Measurements from ENCODE around the gene H2AZ2. TPM values are rescaled to one million over a fixed set of nuclear protein-coding genes. Genes with fewer than 3 reads are reported as not detected.
"Not testable (repeated sequence)": the region's sequence is repeated elsewhere in the genome, so short reads cannot be mapped to it uniquely, and the experiment has no call there.

H2AZ2 gene
- total RNA-seq, 4 donors from 2014 or later: 99.6 to 418 (median 115) TPM

DNA sequence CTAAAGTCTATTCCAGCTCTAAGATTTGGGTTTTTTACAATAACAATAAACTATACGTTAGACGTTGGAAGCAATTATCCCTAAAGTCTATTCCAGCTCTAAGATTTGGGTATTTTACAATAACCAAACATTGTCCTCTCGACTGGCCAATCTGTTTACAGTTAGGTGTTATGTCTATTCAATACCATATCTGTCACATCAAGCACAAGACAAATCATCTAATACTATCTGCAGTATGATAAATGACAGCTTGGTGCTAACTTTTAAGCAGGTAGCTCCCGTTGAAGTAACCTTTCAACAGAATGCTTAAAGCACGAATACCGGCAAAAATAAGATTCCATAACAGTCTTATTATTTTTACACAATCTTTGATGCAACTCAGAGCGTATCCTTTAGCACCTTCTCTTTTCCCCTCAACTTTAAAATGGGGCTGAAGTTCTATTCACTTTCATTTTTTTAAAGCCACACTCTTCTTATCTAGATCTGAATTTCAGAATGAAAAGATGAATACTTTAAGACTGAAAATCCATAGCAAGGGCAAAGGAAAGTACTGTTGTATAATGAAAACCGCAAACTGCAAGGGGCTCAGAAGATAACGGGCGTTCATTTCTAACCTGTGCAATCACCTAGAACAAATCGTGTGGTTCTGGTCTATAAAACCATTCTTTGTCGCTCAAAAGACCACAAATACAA, 925 bp downstream of the H2AZ2 start:
- TF ChIP-seq POLR2AphosphoS5 (IDR thresholded peaks at IDR 0.05) (no peak), EP300 (IDR thresholded peaks at IDR 0.05; ENCODE audit: low read depth) (no peak), POLR2A (IDR thresholded peaks at IDR 0.05) (no peak)
- TF ChIP-seq, protein P1, sequence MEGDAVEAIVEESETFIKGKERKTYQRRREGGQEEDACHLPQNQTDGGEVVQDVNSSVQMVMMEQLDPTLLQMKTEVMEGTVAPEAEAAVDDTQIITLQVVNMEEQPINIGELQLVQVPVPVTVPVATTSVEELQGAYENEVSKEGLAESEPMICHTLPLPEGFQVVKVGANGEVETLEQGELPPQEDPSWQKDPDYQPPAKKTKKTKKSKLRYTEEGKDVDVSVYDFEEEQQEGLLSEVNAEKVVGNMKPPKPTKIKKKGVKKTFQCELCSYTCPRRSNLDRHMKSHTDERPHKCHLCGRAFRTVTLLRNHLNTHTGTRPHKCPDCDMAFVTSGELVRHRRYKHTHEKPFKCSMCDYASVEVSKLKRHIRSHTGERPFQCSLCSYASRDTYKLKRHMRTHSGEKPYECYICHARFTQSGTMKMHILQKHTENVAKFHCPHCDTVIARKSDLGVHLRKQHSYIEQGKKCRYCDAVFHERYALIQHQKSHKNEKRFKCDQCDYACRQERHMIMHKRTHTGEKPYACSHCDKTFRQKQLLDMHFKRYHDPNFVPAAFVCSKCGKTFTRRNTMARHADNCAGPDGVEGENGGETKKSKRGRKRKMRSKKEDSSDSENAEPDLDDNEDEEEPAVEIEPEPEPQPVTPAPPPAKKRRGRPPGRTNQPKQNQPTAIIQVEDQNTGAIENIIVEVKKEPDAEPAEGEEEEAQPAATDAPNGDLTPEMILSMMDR (IDR thresholded peaks at IDR 0.05): no peak
- intact Hi-C loops (cut with DNase I; ENCODE audit: low total_unique reads) (loop anchor here (5.0 kb wide), 1 partner anchor 265 kb away; the partner anchor contains the start of gene TMED4), in situ Hi-C loops (cut with MboI; ENCODE audit: low pct_ligation_motif_present in 1 of 4, low pct_unique_long_range_greater_than_20kb in 1 of 4, low sequenced_read_pairs in 3 of 4) (loop anchor here (10.0 to 25.0 kb wide), 4 partner anchors 52 to 262 kb away; partner anchors contain the start of genes TMED4 (in 3 of the 4) and PPIA (in 1 of the 4))
- Histone ChIP-seq H3K27ac (peak overlapping the region; percentile 95 to 98 (median 96)), H3K9me3 (no peaks in the 10 kb centered on the region), H3K27me3 (no peaks in the 10 kb centered on the region), H3K36me3 (no peaks in the 10 kb centered on the region), H3K4me1 (peaks cover 10 to 42% (median 22%) of the 10 kb centered on the region in 4 donors), H3K4me3 (peak overlapping the region; percentile 62 to 86 (median 71))
- no peak for DNase-seq
- 0% methylated on average over 12 of the region's 12 CpGs for WGBS, 2 donors (ENCODE audit: low coverage in 1 of 2)

DNA sequence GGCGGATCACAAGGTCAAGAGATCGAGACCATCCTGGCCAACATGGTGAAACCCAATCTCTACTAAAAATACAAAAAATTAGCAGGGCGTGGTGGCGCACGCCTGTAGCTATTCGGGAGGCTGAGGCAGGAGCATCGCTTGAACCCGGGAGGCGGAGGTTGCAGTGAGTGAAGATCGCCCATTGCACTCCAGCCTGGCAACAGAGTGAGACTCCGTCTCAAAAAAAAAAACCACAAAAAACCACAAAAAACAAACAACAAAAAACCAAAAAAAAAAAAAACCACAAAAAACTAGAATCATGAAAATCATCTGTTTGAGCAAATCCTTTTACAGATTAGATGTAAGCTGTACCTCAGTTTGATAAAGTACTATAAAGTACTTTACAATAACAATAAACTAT, 1.5 kb downstream of the H2AZ2 start:
- H3K36me3 ChIP-seq, DNase-seq, H3K9me3 ChIP-seq, H3K27me3 ChIP-seq: not testable (repeated sequence)
- WGBS, 2 donors (ENCODE audit: low coverage in 1 of 2): 20 to 22% methylated on average over 1 to 11 of the region's 11 CpGs
- Histone ChIP-seq H3K27ac (peak overlapping the region; percentile 95 to 98 (median 96)), H3K4me3 (peak overlapping the region in 3 of 4 donors; percentile 62 to 86 (median 62)), H3K4me1 (peaks cover 10 to 42% (median 22%) of the 10 kb centered on the region in 4 donors)
- in situ Hi-C loops (cut with MboI; ENCODE audit: low pct_ligation_motif_present in 1 of 4, low pct_unique_long_range_greater_than_20kb in 1 of 4, low sequenced_read_pairs in 3 of 4): loop anchor here (10.0 to 25.0 kb wide), 4 partner anchors 52 to 262 kb away; partner anchors contain the start of genes TMED4 (in 3 of the 4) and PPIA (in 1 of the 4)
- intact Hi-C loops (cut with DNase I; ENCODE audit: low total_unique reads): loop anchor here (5.0 kb wide), 1 partner anchor 264 kb away; the partner anchor contains the start of gene TMED4

DNA sequence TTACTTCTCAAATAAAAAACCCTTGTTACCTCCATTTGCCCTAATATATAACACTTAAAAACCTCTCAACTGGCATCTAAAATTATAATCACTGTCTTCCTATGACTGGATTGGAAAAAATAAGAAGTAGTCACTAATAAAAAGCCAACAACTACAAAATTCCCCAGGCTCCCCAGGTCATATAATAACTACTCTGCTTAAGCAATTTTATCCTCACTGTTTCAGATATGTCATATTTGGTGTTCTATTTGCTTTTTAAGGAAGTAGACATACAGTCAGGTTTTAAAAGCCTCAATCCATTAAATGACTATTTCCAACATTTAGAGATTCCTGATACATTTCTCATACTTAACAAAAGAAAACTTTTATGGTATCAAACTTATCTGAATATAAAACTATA, 2.4 kb downstream of the H2AZ2 start:
- no peak for DNase-seq
- in situ Hi-C loops (cut with MboI; ENCODE audit: low pct_ligation_motif_present in 1 of 4, low pct_unique_long_range_greater_than_20kb in 1 of 4, low sequenced_read_pairs in 3 of 4): loop anchor here (10.0 to 25.0 kb wide), 4 partner anchors 51 to 261 kb away; partner anchors contain the start of genes TMED4 (in 3 of the 4) and PPIA (in 1 of the 4)
- H3K36me3 ChIP-seq: peaks cover 0 to 5% (median 2%) of the 10 kb centered on the region in 4 donors
- H3K9me3 ChIP-seq: no peaks in the 10 kb centered on the region
- no peak overlapping the region for H3K4me3 ChIP-seq
- intact Hi-C loops (cut with DNase I; ENCODE audit: low total_unique reads): loop anchor here (5.0 kb wide), 1 partner anchor 263 kb away; the partner anchor contains the start of gene TMED4
- TF ChIP-seq, protein P1 (IDR thresholded peaks at IDR 0.05): no peak
- TF ChIP-seq EP300 (IDR thresholded peaks at IDR 0.05; ENCODE audit: low read depth): no peak
- peak overlapping the region in 3 of 4 donors; percentile 95 to 98 (median 95) for H3K27ac ChIP-seq
- H3K4me1 ChIP-seq: peaks cover 10 to 42% (median 22%) of the 10 kb centered on the region in 4 donors
- no peaks in the 10 kb centered on the region for H3K27me3 ChIP-seq

DNA sequence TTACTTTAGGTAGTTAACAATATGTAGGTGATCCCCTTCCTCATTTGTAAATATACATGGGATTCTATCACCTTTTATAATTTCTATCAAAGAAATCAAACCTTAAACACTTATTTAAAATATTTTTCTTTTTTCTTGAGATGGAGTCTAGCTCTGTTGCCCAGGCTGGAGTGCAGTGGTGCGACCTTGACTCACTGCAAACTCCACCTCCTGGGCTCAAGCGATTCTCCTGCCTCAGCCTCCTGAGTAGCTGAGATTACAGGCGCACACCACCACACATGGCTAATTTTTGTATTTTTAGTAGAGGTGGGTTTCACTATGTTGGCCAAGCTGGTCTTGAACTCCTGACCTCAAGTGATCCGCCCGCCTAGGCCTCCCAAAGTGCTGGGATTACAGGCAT, 4.4 kb downstream of the H2AZ2 start:
- H3K27ac ChIP-seq; intact Hi-C loops (cut with DNase I; ENCODE audit: low total_unique reads); H3K4me3 ChIP-seq; H3K9me3 ChIP-seq; H3K27me3 ChIP-seq; DNase-seq: not testable (repeated sequence)
- WGBS, 2 donors (ENCODE audit: low coverage in 1 of 2): 100% methylated on average over 5 of the region's 5 CpGs
- peaks cover 0 to 22% (median 5%) of the 10 kb centered on the region in 4 donors for H3K36me3 ChIP-seq
- H3K4me1 ChIP-seq: peaks cover 10 to 35% (median 20%) of the 10 kb centered on the region in 4 donors
- in situ Hi-C loops (cut with MboI; ENCODE audit: low pct_ligation_motif_present in 1 of 4, low pct_unique_long_range_greater_than_20kb in 1 of 4, low sequenced_read_pairs in 3 of 4): loop anchor here (10.0 to 25.0 kb wide), 4 partner anchors 49 to 259 kb away; partner anchors contain the start of genes TMED4 (in 3 of the 4) and PPIA (in 1 of the 4)

DNA sequence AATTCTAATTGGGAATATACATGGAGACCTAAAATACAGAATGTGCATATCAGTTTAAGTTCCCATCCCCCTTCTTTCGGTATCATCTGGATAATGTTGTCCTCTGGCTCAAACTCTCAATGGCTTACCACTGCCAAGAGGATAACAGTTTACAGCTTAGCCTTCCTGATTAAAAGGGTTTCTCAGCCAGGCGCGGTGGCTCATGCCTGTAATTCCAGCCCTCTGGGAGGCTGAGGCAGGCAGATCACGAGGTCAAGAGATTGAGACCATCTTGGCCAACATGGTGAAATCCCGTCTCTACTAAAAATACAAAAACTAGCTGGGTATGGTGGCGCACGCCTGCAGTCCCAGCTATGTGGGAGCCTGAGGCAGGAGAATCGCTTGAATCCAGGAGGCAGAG, 5.2 kb downstream of the H2AZ2 start:
- WGBS, 2 donors (ENCODE audit: low coverage in 1 of 2): 76 to 86% methylated on average over 1 to 8 of the region's 8 CpGs
- H3K4me3 ChIP-seq; H3K9me3 ChIP-seq; DNase-seq; H3K27me3 ChIP-seq; intact Hi-C loops (cut with DNase I; ENCODE audit: low total_unique reads): not testable (repeated sequence)
- peaks cover 10 to 35% (median 20%) of the 10 kb centered on the region in 4 donors for H3K4me1 ChIP-seq
- H3K27ac ChIP-seq: peak overlapping the region in 3 of 4 donors; percentile 17 to 19 (median 18)
- peak in 1 of 3 donors; percentile 13 for TF ChIP-seq POLR2AphosphoS5 (IDR thresholded peaks at IDR 0.05)
- in situ Hi-C loops (cut with MboI; ENCODE audit: low pct_ligation_motif_present in 1 of 4, low pct_unique_long_range_greater_than_20kb in 1 of 4, low sequenced_read_pairs in 3 of 4): loop anchor here (10.0 to 25.0 kb wide), 4 partner anchors 48 to 258 kb away; partner anchors contain the start of genes TMED4 (in 3 of the 4) and PPIA (in 1 of the 4)
- H3K36me3 ChIP-seq: peaks cover 0 to 22% (median 5%) of the 10 kb centered on the region in 4 donors
